HG02970 (cell line): Measurements from ENCODE around the gene EPB41L4A.
"Not testable (repeated sequence)": the region's sequence is repeated elsewhere in the genome, so short reads cannot be mapped to it uniquely, and the experiment has no call there.

ENCODE experiments used
- ATAC-seq: cut with Tn5 transposase; IDR thresholded peaks from one replicate; pipeline ENCODE4 v1.9.1; 2021; ENCODE audit warnings: mild to moderate bottlenecking, moderate library complexity, moderate number of reproducible peaks; ENCODE audit not compliant: unreplicated experiment, low FRiP score

Gene EPB41L4A

DNA sequence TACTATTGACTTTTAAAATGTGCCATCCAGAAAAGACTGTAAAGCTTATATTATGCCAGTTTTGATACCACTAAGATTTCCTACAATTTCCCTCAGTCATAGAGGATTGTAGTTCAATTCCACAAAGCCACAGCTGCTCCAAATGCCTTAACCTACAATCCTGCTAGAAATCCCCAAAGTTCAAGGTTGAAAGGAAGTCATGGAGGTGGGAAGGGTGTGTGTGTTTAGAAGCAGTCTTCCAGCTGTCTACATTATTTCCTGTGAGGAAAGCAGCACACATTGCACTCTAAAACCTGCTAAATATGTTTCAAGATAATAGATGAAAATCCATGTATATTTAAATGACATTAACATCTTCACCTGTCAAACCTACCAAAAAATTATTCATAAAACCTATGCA, 11.8 kb downstream of the EPB41L4A start:
- no peak for ATAC-seq

DNA sequence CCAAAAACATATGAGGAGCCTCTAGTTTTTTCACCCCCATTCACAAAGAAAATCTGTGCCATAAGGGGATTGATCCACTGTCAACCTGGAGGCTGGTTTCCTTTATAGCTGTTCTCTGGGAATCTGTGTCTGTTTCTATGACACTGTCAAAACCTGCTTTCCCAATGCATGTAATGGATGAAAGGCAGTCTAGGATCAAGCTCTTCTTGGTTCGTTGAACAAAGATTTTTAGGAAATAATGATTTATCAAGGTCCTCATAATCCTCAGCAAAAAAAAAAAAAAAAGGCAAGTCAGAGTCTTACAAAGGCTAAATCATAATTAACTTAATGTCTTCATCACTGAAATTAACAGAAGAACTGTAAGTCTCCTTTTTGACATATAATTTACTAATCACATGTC, 16.0 kb downstream of the EPB41L4A start:
- ATAC-seq = no peak

DNA sequence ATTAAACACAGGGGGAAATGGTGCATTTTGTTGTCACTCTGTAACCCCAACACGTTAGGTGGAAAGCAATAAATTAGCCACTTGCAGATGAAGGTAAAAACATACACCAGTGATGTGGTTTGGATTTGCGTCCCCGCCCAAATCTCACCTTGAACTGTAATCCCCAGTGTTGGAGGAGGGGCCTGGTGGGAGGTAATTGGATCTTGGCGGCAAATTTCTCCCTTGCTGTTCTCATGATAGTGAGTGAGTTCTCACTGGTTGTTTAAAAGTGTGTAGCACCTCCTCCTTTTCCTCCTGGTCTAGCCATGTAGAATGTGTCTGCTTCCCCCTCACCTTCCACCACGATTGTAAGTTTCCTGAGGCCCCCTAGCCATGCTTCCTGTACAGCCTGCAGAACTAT, 17.2 kb downstream of the EPB41L4A start:
- ATAC-seq = no peak

DNA sequence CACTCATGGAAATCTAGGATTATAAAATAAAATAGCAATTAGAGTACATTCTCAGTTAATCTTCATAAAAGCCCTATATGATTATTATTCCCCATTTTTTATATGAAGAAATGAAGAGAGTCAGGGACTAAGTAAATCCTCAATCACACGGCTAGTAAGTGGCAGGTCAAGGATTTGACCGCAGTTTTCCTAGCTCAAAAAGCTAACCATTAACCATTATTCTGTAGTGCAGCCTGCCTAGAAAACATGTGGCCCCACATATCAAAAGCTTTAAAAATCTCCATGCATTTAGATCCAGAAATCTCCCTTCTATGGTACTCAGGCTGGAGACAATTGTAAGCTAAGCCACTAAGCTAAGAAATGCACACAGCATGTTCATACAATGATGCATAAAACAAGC, 21.4 kb downstream of the EPB41L4A start:
- no peak for ATAC-seq

DNA sequence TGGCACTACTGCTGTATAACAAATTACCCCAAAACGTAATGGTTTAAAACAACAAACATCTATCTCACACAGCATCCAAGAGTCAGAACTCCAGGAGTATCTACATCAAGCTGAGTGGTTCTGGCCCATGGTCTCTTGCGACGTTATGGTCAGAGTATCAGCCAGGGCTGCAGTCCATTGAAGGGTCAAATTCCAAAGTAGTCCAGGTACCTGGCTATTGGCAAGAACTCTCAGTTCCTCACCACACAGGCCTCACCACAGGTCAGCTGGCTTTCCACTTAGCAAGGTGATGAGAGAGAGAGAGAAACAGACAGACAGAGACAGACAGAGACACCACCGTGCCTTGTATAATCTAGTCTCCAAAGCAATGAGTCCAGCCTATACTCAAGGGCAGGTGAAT, 22.6 kb downstream of the EPB41L4A start:
- no peak for ATAC-seq

DNA sequence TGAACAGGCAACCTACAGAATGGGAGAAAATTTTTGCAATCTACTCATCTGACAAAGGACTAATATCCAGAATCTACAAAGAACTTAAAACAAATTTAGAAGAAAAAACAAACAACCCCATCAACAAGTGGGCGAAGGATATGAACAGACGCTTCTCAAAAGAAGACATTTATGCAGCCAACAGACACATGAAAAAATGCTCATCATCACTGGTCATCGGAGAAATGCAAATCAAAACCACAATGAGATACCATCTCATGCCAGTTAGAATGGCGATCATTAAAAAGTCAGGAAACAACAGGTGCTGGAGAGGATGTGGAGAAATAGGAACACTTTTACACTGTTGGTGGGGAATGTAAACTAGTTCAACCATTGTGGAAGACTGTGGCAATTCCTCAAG, 23.8 kb downstream of the EPB41L4A start:
- not testable (repeated sequence) for ATAC-seq

DNA sequence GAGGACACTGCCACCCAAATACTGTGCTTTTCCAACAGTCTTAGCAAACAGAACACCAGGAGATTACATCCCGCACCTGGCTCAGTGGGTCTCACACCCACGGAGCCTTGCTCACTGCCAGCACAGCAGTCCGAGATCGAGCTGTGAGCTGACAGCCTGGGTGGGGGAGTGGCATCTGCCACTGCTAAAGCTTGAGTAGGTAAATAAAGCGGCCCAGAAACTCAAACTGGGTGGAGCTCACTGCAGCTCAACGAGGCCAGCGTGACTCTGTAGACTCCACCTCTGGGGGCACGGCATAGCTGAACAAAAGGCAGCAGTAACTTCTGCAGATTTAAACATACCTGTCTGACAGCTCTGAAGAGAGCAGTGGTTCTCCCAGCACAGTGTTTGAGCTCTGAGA, 28.8 kb downstream of the EPB41L4A start:
- no peak for ATAC-seq

DNA sequence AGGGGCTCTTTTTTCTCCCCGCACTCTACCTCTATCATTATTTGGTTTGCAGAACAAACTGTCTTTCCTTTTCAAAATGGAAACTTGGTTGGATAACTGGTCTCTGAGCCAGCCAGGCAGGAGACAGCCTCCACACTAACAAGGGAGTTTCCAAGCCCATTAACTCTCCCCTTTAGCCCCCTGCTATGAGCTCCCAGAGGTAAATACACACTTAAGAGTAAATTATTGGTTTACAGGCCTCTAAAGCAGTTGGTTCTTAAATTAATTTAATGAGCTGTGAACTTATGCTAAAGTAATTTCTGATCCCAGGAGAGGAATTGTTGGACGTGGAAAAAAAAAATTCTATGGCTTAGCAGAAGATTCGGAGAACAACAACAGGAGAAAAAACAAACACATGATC, 30.3 kb downstream of the EPB41L4A start:
- no peak for ATAC-seq

DNA sequence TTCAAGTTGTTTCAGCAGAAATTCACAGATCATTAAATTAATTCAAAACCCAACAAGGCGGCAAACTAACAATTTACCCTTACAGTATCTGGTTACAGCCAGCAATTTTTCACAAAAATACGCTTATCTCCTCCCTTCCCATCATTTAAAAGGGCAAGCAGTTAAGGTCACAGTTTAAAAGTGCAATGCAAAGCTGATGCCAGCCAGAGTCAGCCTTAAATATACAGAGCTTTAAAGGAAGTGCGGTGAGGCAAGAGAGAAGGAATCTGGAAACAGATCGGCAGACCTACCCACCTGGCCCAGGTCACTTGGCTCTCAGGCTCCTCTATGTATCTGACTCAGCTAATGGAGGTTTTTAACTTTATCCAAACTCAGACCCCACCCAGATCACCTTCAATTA, 31.0 kb downstream of the EPB41L4A start:
- no peak for ATAC-seq

DNA sequence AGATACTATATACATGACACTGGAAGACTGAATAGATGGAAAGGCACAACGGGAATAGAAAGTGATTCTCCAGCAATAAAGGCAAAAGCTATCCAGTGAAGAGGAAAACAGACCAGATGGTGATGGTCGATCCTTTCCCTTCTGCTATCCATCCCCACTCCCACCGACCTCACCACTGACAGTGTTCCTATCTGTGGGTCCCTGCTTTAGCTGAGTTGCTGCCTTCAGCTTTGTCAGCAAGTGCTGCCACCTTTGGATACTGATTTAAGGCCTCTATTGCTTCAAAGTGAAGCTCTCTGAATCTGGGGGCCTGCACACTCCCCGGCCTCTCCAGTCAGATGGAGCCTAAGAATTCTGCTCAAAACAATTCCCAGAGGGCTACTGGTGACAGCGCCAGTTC, 32.3 kb downstream of the EPB41L4A start:
- ATAC-seq = no peak

DNA sequence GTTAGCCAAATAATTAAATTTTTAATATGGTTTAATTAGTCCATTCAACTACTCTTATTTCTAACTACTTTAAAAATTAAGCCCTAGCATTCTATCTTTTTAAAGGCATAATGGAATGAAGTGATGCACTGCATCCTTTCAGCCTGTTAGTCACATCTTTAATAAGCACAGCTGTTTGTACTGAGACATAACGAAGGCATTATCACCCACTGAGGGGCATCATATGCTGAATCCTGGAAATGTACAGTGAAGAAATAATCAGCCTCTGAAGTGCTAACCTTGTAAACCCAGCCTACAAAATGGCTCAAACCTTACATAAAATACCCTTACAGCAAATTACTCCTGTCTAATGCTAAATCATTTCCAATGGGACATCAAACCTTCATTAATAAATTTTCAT, 33.1 kb downstream of the EPB41L4A start:
- ATAC-seq = no peak

DNA sequence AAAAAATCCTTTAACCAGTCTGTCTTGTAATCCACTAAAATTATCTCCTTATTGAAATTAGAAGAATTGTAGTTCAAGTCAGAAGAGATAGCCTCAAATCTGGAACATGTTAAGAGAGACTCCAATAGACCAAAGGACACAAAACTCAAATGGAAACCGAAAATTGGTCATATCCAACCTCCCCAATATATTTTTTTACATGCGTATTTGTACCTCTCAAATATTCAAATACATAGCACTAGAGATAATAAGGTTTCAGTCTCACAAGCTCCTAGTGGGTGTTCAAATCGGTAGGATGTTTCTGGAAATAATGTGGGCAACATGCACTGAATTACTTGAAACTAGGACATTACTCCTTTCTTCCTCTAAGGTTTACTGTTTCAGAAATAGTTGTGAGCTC, 33.5 kb downstream of the EPB41L4A start:
- ATAC-seq = no peak

DNA sequence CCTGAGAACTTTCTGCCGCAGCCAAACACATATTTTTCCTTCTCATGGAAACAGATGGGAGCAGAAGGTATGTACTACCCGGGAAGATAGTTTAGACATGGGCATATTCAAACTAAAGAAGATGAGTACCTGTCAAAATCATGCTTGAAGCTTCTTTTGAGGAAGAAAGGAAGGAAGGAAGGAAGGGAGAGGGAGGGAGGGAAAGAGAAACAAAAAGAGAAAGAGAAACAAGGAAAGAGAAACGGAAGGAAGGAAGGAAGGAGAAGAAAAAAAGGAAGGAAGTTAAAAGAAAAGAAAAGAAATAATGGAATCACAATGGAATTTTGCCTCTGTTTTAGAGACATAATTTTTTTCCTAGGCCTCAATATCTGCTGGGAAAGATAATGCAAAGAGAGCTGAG, 34.6 kb downstream of the EPB41L4A start:
- ATAC-seq = no peak

DNA sequence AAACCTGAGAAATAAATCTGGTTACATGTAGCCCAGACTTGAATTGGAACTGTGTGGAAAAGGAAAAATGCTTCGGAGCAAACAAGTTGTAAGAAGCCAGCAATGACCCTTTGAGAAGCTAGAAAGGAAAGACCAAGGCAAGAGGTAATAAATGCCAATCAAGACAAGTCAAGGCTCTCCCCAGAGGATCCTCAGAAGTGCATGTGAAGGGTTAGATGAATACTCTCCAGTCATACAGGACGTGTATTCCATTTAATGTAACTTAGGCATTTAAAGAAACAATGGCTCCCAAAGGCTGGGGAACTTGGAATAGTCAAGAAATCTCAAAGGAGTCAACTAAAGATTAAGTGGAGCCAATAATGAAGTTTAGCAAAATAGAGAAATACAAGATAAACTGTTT, 36.2 kb downstream of the EPB41L4A start:
- ATAC-seq = no peak

DNA sequence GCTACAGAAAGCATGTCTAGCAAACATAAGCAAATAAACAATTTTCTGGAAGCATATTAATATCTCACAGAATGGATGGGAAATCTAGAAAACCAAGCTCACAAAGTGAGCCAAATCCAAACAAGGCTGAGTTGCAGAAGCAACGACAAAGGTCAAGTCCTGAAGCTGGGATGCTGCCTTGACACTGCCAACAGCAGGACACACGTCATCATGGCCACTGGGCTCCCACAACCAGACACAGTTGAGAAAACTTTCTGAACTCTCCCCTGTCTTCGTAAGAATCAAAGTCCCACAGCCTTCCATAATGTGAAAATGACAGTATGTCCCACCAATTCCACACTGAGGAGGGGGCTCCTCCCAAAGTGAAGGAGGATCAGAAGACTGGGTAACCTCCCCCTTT, 37.6 kb downstream of the EPB41L4A start:
- ATAC-seq = no peak

DNA sequence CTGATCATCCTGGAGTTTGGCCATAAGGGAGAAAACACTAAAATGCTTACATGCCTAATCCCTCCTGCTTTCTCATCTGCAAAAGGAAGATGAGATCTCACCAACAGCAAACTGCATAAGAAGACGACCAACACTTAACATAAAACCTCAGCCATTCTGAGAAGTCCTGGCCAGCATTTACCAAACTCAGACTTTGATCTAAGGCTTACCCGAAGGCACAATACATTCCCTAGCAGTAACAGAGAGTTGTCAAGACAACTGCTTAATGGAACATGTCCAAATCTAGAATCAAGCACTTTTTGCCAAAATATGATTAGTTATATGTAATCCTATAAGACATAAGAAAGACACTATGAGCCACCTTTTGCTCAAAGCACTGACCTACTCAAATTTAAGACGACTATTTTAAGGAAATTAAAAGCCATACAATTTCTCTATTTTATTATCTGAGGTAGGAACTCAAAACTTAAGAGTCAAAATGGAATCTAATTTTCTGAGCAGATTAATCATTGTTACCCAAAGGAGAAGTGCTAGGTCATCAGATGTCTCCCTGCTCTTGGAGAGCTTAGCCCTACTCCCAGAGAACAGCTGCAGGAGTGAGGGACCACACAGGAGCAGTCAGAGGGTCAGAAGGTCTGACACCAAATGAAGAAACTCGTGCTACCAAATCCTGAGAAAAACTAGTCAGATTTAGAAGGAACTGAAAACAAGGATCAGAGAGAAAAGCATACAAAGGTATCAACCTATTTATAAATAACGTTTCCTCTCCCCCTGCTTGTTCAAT, 39.3 kb downstream of the EPB41L4A start:
- no peak for ATAC-seq

DNA sequence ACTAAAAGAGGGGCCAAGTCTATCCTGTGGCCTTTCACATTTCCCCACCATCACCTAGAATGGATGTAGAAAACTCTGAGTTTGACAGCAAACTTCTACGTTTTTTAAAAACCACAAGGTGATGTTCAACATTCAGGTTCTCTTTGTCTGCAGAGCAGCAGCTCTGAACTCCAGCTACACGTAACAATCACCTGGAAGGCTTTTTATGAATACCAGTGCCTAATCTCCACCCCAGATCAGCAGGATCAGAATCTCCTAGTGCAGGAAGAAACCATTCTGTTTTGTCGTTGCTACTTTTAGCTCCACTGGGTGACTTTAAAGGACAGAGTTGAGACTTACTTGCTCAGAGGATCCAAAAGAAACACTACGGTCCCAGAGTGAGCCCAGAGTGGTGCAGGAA, 44.3 kb downstream of the EPB41L4A start:
- no peak for ATAC-seq

DNA sequence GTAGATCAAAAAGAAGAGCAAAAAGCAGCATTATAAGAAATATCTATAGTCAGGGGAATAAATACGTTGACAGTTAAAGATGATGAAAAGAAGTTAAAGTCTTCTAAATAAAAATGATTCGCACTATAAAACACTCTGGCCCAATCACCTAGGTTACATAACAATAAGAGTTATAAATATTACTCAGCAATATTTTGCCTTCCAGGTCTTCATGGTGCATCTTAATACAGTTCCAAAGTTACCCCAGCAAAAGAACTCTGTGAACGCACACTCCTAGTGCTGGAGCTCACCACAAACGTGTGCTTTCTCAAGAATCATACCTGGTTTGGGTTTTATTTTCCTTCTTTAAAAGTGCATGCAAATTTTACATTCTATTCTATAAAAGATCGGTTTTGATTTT, 44.7 kb downstream of the EPB41L4A start:
- ATAC-seq = no peak

DNA sequence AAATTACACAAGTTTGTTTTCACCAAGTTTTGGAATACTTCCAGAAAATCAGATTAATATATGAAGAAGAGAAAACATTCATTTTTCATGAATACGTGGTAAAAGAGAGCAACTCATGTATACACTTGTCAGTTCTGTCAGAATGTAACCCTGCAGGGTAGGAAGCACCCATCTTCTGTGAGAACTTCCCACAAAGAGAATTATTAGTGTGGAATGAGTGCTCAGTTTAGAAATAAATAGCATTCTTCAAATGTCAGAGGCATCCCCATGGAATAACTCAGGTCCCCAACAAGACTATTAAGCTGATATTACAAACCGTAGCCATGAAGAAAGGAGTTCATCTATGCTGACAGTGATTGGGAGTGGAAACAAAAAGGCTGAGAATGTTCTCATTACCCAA, 45.2 kb downstream of the EPB41L4A start:
- ATAC-seq = no peak

DNA sequence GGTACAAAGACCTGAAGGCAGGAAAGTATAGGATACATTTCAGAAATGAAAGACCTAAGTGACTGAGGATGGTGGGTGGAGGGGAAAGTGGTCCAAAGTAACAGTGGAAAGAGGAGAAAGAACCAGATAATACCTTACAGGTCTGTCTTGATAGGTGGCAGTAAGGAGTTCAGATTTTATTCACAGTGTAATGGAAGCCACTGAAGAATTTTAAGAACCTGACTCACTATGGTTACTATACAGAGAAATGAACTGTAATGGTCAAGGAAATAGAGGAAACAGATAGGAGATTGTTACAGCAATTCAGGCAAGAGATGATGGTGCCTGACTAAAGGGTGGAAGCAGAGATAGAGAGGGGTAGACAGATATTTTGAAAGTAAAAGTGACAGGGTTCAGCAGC, 46.5 kb downstream of the EPB41L4A start:
- ATAC-seq = no peak

DNA sequence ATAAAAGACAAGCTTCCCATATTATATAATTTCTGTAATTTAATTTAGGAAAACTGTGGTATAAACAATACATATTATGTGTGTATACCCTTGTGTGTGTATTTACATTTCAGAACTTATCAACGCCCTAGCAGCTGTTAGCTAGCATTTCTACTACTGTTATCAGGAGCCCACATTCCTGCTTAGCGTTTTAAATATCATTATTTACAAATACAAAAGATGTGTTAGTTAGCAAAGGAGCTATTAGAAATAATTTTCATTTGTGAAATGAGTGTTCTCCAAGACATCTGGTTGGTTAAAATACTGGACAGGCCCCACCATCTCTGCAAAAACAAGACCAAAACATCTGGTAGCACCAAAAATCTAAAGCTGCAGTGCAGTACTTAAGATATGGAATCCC, 48.0 kb downstream of the EPB41L4A start:
- no peak for ATAC-seq

DNA sequence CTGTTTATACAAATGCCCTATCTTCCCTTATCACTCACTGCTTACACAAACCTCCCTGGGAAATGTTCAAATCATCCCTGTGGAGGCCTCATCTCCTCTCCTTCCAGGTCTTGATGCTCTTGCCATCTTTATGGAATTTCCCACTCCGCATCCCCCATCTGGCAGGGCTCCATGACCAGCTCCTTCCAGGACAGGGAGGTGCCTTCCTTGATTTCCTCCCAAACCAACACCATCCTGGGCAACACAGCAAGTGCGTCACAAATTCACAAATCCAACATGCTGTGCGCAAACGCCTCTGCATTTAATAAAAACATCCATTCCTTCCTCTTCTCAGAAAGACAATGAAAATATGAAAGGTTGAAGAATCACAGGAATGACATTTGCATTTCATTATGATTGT, 51.7 kb downstream of the EPB41L4A start:
- ATAC-seq = no peak

DNA sequence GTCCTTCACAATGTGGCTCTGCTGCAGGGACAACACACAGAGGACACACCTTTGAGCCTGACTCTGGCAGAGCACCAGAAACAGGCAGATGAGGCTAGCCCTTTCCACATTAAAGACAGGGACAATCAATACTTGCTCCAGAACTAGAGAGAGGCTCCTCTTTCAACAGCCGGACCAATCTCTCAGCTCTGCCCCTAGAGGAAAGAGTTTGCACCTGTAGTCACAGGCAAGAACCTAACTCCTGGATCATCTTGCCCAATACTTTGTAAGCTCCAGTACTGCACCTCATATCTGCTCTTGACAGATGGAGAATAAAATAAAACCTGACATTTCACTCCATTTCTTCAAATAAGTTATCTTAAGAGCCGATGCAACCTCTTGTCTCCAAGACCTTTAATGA, 52.1 kb downstream of the EPB41L4A start:
- no peak for ATAC-seq
